Measurements from ENCODE around the gene ITGA1. TPM values are rescaled to one million over a fixed set of nuclear protein-coding genes. Genes with fewer than 3 reads are reported as not detected.
"Not testable (repeated sequence)": the region's sequence is repeated elsewhere in the genome, so short reads cannot be mapped to it uniquely, and the experiment has no call there.

The ITGA1 gene
- total RNA-seq, 2 donors from 2014 or later = 29.3 to 34.9 TPM

GRCh38 chr5:52963636-52964035 lies 175.9 kb downstream of the ITGA1 start:
- DNase-seq (no peak), ATAC-seq (no peak)
- intact Hi-C loops (cut with DNase I) = no loop called here

GRCh38 chr5:52964138-52964537 lies 176.4 kb downstream of the ITGA1 start:
- ATAC-seq = no peak
- DNase-seq = no peak
- intact Hi-C loops (cut with DNase I) = no loop called here

GRCh38 chr5:52976157-52976556 lies 188.4 kb downstream of the ITGA1 start:
- DNase-seq; intact Hi-C loops (cut with DNase I): not testable (repeated sequence)

GRCh38 chr5:52977264-52977897 lies 189.7 kb downstream of the ITGA1 start:
- intact Hi-C loops (cut with DNase I) = no loop called here
- ATAC-seq (no peak), DNase-seq (no peak)

More at GRCh38 chr5:52976157-52976556, 188.4 kb downstream of the ITGA1 start:
- ATAC-seq = not testable (repeated sequence)

GRCh38 chr5:52981507-52981906 lies 193.8 kb downstream of the ITGA1 start:
- intact Hi-C loops (cut with DNase I) = no loop called here
- ATAC-seq = peak in 1 of 2 donors; percentile 83
- DNase-seq = no peak

- ATAC-seq (no peak), DNase-seq (no peak)
- intact Hi-C loops (cut with DNase I) = no loop called here
Measured at GRCh38 chr5:52983731-52984636, 196.3 kb downstream of the ITGA1 start.

- ATAC-seq (no peak), DNase-seq (no peak)
- intact Hi-C loops (cut with DNase I) = no loop called here
Measured at GRCh38 chr5:52985306-52985705, 197.6 kb downstream of the ITGA1 start.

- intact Hi-C loops (cut with DNase I) = no loop called here
- no peak for ATAC-seq
- no peak for DNase-seq
Measured at GRCh38 chr5:52987711-52988331, 200.1 kb downstream of the ITGA1 start.

- intact Hi-C loops (cut with DNase I) = no loop called here
- ATAC-seq (peak in 1 of 2 donors; percentile 43), DNase-seq (no peak)
Measured at GRCh38 chr5:52988335-52989024, 200.8 kb downstream of the ITGA1 start.

GRCh38 chr5:52989025-52989780 lies 201.5 kb downstream of the ITGA1 start, which contains the start of gene ITGA2:
ITGA2 (plus strand) TSS chr5:52989352; CDS start chr5:52989469, 117 bp downstream.
- peak; percentile 80 to 91 for ATAC-seq
- peak; percentile 62 for DNase-seq
- intact Hi-C loops (cut with DNase I) = no loop called here

- DNase-seq (peak; percentile 58), ATAC-seq (peak; percentile 69 to 82)
- intact Hi-C loops (cut with DNase I) = loop anchor here in 1 of 2 donors (5.0 kb wide), 1 partner anchor 43 kb away; no protein-coding TSS in a partner anchor
Measured at GRCh38 chr5:52989781-52990527, 202.2 kb downstream of the ITGA1 start.

- DNase-seq (no peak), ATAC-seq (no peak)
- intact Hi-C loops (cut with DNase I) = loop anchor here in 1 of 2 donors (5.0 kb wide), 1 partner anchor 43 kb away; no protein-coding TSS in a partner anchor
Measured at GRCh38 chr5:52990528-52990925, 202.8 kb downstream of the ITGA1 start.

GRCh38 chr5:52993367-52993766 lies 205.7 kb downstream of the ITGA1 start:
- ATAC-seq = no peak
- intact Hi-C loops (cut with DNase I) = loop anchor here in 1 of 2 donors (5.0 kb wide), 1 partner anchor 46 kb away; no protein-coding TSS in a partner anchor
- no peak for DNase-seq

- DNase-seq (no peak), ATAC-seq (no peak)
- intact Hi-C loops (cut with DNase I) = loop anchor here in 1 of 2 donors (5.0 kb wide), 1 partner anchor 47 kb away; no protein-coding TSS in a partner anchor
Measured at GRCh38 chr5:52994266-52994665, 206.6 kb downstream of the ITGA1 start.

- intact Hi-C loops (cut with DNase I) = no loop called here
- ATAC-seq = no peak
- no peak for DNase-seq
Measured at GRCh38 chr5:52995095-52995494, 207.4 kb downstream of the ITGA1 start.

GRCh38 chr5:52995914-52996313 lies 208.2 kb downstream of the ITGA1 start:
- ATAC-seq = no peak
- intact Hi-C loops (cut with DNase I) = no loop called here
- DNase-seq = no peak

- intact Hi-C loops (cut with DNase I) = no loop called here
- DNase-seq = no peak
- no peak for ATAC-seq
Measured at GRCh38 chr5:52996979-52997378, 209.3 kb downstream of the ITGA1 start.

GRCh38 chr5:52997424-52997823 lies 209.7 kb downstream of the ITGA1 start:
- no peak for ATAC-seq
- intact Hi-C loops (cut with DNase I) = no loop called here
- DNase-seq = no peak
